ENCODE results near the gene RGS11.

DNA sequence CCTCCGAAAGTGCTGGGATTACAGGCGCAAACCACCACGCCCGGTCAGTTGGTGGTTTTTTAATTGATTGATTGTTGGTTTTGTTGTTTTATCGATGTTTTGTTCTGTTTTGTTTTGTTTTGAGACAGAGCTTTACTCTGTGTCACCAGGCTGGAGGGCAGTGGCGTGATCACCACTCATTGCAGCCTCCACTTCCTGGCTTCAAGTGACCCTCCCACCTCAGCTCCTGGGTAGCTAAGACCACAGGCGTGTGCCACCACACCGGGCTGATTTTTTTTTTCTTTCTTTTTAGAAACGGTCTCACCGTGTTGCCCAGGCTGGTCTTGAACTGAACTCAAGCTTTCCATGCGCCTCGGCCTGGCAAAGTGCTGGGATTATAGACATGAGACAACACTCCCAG is 28.7 kb downstream of the RGS11 start:
- TF ChIP-seq, protein P1, sequence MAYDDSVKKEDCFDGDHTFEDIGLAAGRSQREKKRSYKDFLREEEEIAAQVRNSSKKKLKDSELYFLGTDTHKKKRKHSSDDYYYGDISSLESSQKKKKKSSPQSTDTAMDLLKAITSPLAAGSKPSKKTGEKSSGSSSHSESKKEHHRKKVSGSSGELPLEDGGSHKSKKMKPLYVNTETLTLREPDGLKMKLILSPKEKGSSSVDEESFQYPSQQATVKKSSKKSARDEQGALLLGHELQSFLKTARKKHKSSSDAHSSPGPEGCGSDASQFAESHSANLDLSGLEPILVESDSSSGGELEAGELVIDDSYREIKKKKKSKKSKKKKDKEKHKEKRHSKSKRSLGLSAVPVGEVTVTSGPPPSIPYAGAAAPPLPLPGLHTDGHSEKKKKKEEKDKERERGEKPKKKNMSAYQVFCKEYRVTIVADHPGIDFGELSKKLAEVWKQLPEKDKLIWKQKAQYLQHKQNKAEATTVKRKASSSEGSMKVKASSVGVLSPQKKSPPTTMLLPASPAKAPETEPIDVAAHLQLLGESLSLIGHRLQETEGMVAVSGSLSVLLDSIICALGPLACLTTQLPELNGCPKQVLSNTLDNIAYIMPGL (CRISPR knock-in tag; IDR thresholded peaks at IDR 0.05; ENCODE audit: borderline replicate concordance), result no peak
- TF ChIP-seq CTCF (IDR thresholded peaks at IDR 0.05) (no peak), ZFP36 (IDR thresholded peaks at IDR 0.05; ENCODE audit: borderline replicate concordance, partially characterized antibody) (no peak), REST (IDR thresholded peaks at IDR 0.05) (no peak), POLR2AphosphoS2 (conservative IDR thresholded peaks at IDR 0.05; ENCODE audit: low read length) (no peak), CBX2 (IDR thresholded peaks at IDR 0.05; ENCODE audit: borderline replicate concordance, low read depth) (no peak), MAFK (IDR thresholded peaks at IDR 0.05; ENCODE audit: partially characterized antibody) (no peak), USF2 (IDR thresholded peaks at IDR 0.05) (no peak), POLR2A (IDR thresholded peaks at IDR 0.05; ENCODE audit: low read length) (no peak), KDM1A (IDR thresholded peaks at IDR 0.05; ENCODE audit: low read depth) (no peak)
- TF ChIP-seq, protein P2, sequence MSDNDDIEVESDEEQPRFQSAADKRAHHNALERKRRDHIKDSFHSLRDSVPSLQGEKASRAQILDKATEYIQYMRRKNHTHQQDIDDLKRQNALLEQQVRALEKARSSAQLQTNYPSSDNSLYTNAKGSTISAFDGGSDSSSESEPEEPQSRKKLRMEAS (IDR thresholded peaks at IDR 0.05), result no peak
